HG03066 (cell line): ENCODE results near the gene RPS18.
"Not testable (repeated sequence)": the region's sequence is repeated elsewhere in the genome, so short reads cannot be mapped to it uniquely, and the experiment has no call there.

Experiments
- ATAC-seq: cut with Tn5 transposase; IDR thresholded peaks from one replicate; pipeline ENCODE4 v1.9.1; 2021; ENCODE audit warnings: low read depth; ENCODE audit not compliant: unreplicated experiment

Gene RPS18

GRCh38 chr6:33271117-33271467 lies 783 bp upstream of the RPS18 start:
- no peak for ATAC-seq

GRCh38 chr6:33272275-33273128 lies 627 bp downstream of the RPS18 start:
- peak; percentile 15 for ATAC-seq

- no peak for ATAC-seq
These were observed 1.5 kb downstream of the RPS18 start for GRCh38 chr6:33273129-33273923.

GRCh38 chr6:33273924-33274902 lies 2.3 kb downstream of the RPS18 start:
- ATAC-seq: no peak

GRCh38 chr6:33275795-33276580 lies 4.1 kb downstream of the RPS18 start:
- ATAC-seq: not testable (repeated sequence)

GRCh38 chr6:33276581-33276863 lies 4.6 kb downstream of the RPS18 start:
- ATAC-seq: no peak

GRCh38 chr6:33276864-33277662 lies 5.2 kb downstream of the RPS18 start, which contains the start of gene B3GALT4:
TSS of gene B3GALT4 (plus strand) at chr6:33277123. CDS start at chr6:33277420, 297 bp downstream.
- peak; percentile 63 for ATAC-seq

GRCh38 chr6:33277663-33278391 lies 6.0 kb downstream of the RPS18 start:
- no peak for ATAC-seq

GRCh38 chr6:33278392-33278741 lies 6.5 kb downstream of the RPS18 start:
- ATAC-seq: no peak

GRCh38 chr6:33278810-33279209 lies 6.9 kb downstream of the RPS18 start:
- no peak for ATAC-seq

GRCh38 chr6:33279257-33279695 lies 7.4 kb downstream of the RPS18 start:
- no peak for ATAC-seq

- no peak for ATAC-seq
These were observed 8.2 kb downstream of the RPS18 start for GRCh38 chr6:33279971-33280511.

- ATAC-seq: no peak
These were observed 8.7 kb downstream of the RPS18 start for GRCh38 chr6:33280539-33280938.

GRCh38 chr6:33285214-33285613 lies 13.3 kb downstream of the RPS18 start:
- not testable (repeated sequence) for ATAC-seq

- ATAC-seq: no peak
These were observed 15.4 kb downstream of the RPS18 start for GRCh38 chr6:33286946-33287914.

- no peak for ATAC-seq
These were observed 16.5 kb downstream of the RPS18 start for GRCh38 chr6:33288141-33288920.
